GM15510 (cell line): ENCODE data around the gene TMEM207.

Experiments
- POLR2A ChIP-seq: IDR thresholded peaks from 3 replicates; pipeline ENCODE4 v1.6.1; 2011; ENCODE audit warnings: borderline replicate concordance; ENCODE audit not compliant: insufficient read length; ENCODE audit errors: extremely low read depth

Gene TMEM207

GRCh38 chr3:190425833-190426232 lies 23.9 kb downstream of the TMEM207 start:
- no peak for TF ChIP-seq POLR2A

GRCh38 chr3:190424478-190425439 lies 24.9 kb downstream of the TMEM207 start:
- TF ChIP-seq POLR2A: no peak

GRCh38 chr3:190424108-190424477 lies 25.6 kb downstream of the TMEM207 start:
- TF ChIP-seq POLR2A: no peak

- no peak for TF ChIP-seq POLR2A
Measured at GRCh38 chr3:190414297-190414696, 35.4 kb downstream of the TMEM207 start.

GRCh38 chr3:190404715-190405114 lies 45.0 kb downstream of the TMEM207 start:
- no peak for TF ChIP-seq POLR2A

- TF ChIP-seq POLR2A: no peak
Measured at GRCh38 chr3:190401963-190402362, 47.7 kb downstream of the TMEM207 start.

GRCh38 chr3:190399677-190400076 lies 50.0 kb downstream of the TMEM207 start:
- no peak for TF ChIP-seq POLR2A

- no peak for TF ChIP-seq POLR2A
Measured at GRCh38 chr3:190397889-190398288, 51.8 kb downstream of the TMEM207 start.

GRCh38 chr3:190396001-190396400 lies 53.7 kb downstream of the TMEM207 start:
- no peak for TF ChIP-seq POLR2A

- no peak for TF ChIP-seq POLR2A
Measured at GRCh38 chr3:190388703-190389102, 61.0 kb downstream of the TMEM207 start.

- TF ChIP-seq POLR2A: no peak
Measured at GRCh38 chr3:190387578-190388213, 62.0 kb downstream of the TMEM207 start, which contains the start of gene CLDN16. Gene CLDN16, plus strand, starts transcription at chr3:190388163. Its CDS starts 167 bp downstream, at chr3:190388330.

- TF ChIP-seq POLR2A: no peak
Measured at GRCh38 chr3:190385731-190386688, 63.7 kb downstream of the TMEM207 start.

GRCh38 chr3:190384309-190384756 lies 65.4 kb downstream of the TMEM207 start:
- no peak for TF ChIP-seq POLR2A

- no peak for TF ChIP-seq POLR2A
Measured at GRCh38 chr3:190382082-190382481, 67.6 kb downstream of the TMEM207 start.
